GM19351 (cell line): Measurements from ENCODE around the gene EFHD2.
"Not testable (repeated sequence)": the region's sequence is repeated elsewhere in the genome, so short reads cannot be mapped to it uniquely, and the experiment has no call there.

ENCODE experiments used
- ATAC-seq: cut with Tn5 transposase; IDR thresholded peaks from one replicate; pipeline ENCODE4 v1.9.1; 2021; ENCODE audit warnings: mild to moderate bottlenecking, moderate library complexity; ENCODE audit not compliant: unreplicated experiment

Gene EFHD2

GRCh38 chr1:15388201-15388880 lies 21.3 kb upstream of the EFHD2 start:
- no peak for ATAC-seq

DNA sequence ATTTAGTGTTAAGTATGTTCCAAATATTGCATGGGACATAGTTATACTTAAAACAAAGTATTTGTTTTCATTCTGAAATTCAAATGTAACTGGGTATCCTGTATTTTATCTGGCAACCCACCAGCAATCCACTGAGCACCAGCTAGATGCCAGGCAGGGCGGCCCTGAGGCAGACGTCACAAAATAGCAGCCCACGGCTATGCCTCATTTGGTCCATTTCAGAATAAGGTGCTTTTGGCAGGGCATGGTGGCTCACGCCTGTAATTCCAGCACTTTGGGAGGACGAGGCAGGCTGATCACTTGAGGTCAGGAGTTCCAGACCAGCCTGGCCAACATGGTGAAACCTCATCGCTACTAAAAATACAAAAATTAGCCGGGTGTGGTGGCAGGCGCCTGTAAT lies 19.9 kb upstream of the EFHD2 start:
- not testable (repeated sequence) for ATAC-seq

GRCh38 chr1:15390667-15391066 lies 19.0 kb upstream of the EFHD2 start:
- no peak for ATAC-seq

GRCh38 chr1:15391366-15391765 lies 18.3 kb upstream of the EFHD2 start:
- ATAC-seq, result no peak

- no peak for ATAC-seq
Measured at GRCh38 chr1:15393475-15394257, 16.0 kb upstream of the EFHD2 start.

- no peak for ATAC-seq
Measured at GRCh38 chr1:15394258-15394690, 15.4 kb upstream of the EFHD2 start.

- no peak for ATAC-seq
Measured at GRCh38 chr1:15397236-15397635, 12.5 kb upstream of the EFHD2 start.

- ATAC-seq, result no peak
Measured at GRCh38 chr1:15399710-15400109, 10.0 kb upstream of the EFHD2 start.

DNA sequence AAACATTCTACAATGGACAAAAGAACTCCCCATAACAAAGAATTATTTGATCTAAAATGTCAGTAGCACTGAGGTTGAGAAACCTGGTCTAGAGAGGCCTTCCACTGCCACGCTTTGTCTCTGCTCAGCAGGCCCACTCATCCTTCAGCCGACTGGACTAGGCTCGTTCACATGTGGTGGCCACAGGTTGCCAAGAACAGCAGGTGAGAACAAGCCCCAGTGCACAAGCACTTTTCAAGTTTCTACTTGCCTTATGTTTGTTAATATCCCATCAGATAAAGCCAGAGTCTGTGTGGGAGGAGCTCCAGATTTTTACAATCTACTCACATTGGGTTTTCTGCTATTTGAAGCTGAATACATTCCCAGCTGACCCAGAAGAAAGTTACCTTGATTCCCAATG lies 9.1 kb upstream of the EFHD2 start:
- no peak for ATAC-seq

DNA sequence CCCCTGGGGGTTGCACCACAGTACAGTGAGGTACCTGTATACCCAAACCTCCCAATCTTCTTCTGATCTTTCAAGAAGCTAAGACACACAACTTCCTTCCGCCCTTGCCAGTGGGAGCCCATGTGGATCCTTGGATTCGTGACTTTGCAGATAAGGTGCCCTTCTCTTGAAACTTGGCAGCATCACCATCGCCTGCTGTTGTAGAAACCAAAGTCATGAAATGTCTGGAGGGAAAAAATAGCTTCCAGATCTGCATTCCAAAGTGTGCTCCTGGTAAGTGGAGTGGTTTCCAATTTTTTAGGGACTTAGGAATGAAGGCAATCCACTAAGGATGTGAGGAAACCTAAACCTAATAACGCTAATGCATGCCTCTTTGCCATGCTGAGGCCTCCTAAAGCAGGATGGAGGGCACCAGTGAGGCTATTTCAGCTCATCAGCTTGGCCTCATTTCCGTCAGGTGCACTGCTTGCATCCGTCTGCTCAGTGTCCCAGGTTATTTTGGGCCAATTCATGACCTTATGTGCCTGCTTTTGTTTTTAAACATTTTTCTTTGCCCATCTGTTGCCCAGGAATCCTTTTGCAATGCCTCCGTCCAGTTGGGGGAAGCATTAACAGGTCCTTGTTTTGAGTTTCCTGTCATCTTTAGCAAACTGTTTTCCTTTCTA lies 8.2 kb upstream of the EFHD2 start:
- ATAC-seq, result no peak

- no peak for ATAC-seq
Measured at GRCh38 chr1:15402809-15403450, 6.8 kb upstream of the EFHD2 start.

- no peak for ATAC-seq
Measured at GRCh38 chr1:15403962-15404580, 5.6 kb upstream of the EFHD2 start.

- no peak for ATAC-seq
Measured at GRCh38 chr1:15405106-15405850, 4.4 kb upstream of the EFHD2 start.

DNA sequence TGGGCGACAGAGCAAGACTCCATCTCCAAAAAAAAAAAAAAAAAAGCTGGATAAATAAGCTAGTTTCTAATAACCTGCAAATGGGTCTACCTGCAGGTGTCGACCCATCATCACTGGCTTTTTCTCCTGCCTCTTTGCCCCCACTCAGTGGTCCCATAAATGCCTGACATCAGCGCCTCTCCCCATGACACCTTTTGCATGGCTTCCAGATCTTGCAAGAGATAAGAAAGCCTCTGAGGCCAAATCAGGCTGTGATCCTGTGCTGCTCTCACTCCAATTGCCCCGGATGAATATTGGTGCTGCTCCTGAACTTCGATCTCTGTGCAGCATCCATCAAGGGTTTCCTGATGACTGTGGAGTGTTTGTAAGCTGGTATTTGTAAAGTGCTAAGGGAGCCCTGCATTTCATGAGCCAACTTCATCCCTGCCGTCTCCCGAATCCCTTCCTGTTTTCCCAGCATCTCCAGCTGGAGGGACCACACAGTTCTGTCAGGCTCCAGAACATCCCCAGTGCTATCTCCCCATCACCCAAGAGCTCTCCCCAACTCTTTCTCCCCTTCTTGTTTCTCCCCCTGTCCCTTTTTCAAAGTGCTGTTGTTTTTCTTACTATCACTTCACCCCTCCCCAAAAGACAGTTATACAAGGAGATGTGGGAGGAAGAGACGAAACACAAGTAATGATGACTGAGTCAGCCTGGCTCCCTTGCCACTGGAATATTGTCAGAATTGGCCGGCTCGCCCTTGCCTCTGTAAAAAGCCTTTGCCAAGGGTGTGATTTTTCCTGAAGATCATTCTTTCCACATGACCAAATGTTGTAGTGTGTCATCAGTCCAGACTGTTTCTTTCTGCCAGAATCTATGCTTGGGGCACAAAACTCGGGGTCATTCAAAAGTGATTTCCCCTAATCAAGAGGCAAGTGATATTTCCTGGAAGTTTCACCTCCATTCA lies 2.8 kb upstream of the EFHD2 start:
- no peak for ATAC-seq

- ATAC-seq, result no peak
Measured at GRCh38 chr1:15407580-15407979, 2.1 kb upstream of the EFHD2 start.

DNA sequence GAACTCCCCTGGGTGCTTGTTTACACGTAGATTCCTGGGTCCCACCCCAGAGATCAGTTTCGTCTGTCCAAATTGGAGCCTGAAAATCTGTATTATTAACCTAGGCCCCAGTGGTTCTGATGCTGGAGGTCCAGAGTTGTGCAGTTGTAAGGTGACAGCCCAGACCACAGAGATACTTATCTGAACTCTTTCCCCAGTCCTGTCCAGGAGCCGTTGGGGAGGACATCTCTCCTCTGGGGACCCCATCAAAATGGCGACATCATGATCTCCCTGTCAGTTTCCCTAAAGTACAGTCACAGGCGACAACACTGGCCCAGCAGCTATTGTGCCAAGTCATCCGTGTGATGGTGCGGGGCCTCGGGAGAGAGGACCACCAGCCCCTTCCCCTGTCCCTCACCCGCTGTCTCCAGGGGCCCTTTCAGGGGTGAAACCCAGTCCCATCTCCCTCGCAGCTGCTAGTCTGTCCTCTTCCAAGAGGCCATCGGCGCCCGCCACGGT lies 749 bp upstream of the EFHD2 start:
- ATAC-seq, result no peak

- no peak for ATAC-seq
Measured at GRCh38 chr1:15410223-15410883, 665 bp downstream of the EFHD2 start.

GRCh38 chr1:15410884-15411245 lies 1.2 kb downstream of the EFHD2 start:
- no peak for ATAC-seq
